Right renal cortex interstitium (tissue), 3 donors: ENCODE data around the gene AGBL1. TPM values are rescaled to one million over a fixed set of nuclear protein-coding genes. Genes with fewer than 3 reads are reported as not detected.
"Not testable (repeated sequence)": the region's sequence is repeated elsewhere in the genome, so short reads cannot be mapped to it uniquely, and the experiment has no call there.

Experiments
- DNase-seq, 3 donors: peaks; one replicate each; pipeline ENCODE4 v3.0.0-alpha.2; 2013; ENCODE audit warnings: low read depth in 3 of 3, low spot score in 2 of 3
- polyA plus RNA-seq, 3 donors: library from polyadenylated mRNA; unstranded; fragments of 120-200 nt; gene quantifications; one replicate each; pipeline ENCODE4 v1.2.1, GENCODE V29; 2013; ENCODE audit not compliant: insufficient read length in 3 of 3

Gene AGBL1
- polyA plus RNA-seq, 3 donors = 0.08 to 0.10 (median 0.08) TPM

GRCh38 chr15:86488046-86488445 is 408.4 kb downstream of the AGBL1 start:
- DNase-seq = no peak

GRCh38 chr15:86489981-86490380 is 410.3 kb downstream of the AGBL1 start:
- DNase-seq = no peak

GRCh38 chr15:86491118-86491517 is 411.4 kb downstream of the AGBL1 start:
- no peak for DNase-seq

- no peak for DNase-seq
Measured at GRCh38 chr15:86493884-86494283, 414.2 kb downstream of the AGBL1 start.

GRCh38 chr15:86494475-86494874 is 414.8 kb downstream of the AGBL1 start:
- DNase-seq = no peak

GRCh38 chr15:86502301-86502700 is 422.6 kb downstream of the AGBL1 start:
- DNase-seq = no peak

- DNase-seq = no peak
Measured at GRCh38 chr15:86505951-86506350, 426.3 kb downstream of the AGBL1 start.

GRCh38 chr15:86506401-86506800 is 426.7 kb downstream of the AGBL1 start:
- DNase-seq = no peak

GRCh38 chr15:86515625-86516024 is 436.0 kb downstream of the AGBL1 start:
- DNase-seq = no peak

- DNase-seq = no peak
Measured at GRCh38 chr15:86522721-86523120, 443.1 kb downstream of the AGBL1 start.

- no peak for DNase-seq
Measured at GRCh38 chr15:86526938-86527690, 447.4 kb downstream of the AGBL1 start.

GRCh38 chr15:86528094-86528493 is 448.4 kb downstream of the AGBL1 start:
- not testable (repeated sequence) for DNase-seq

- no peak for DNase-seq
Measured at GRCh38 chr15:86538141-86538540, 458.5 kb downstream of the AGBL1 start.

GRCh38 chr15:86540840-86541467 is 461.3 kb downstream of the AGBL1 start:
- DNase-seq = no peak

GRCh38 chr15:86541540-86541939 is 461.9 kb downstream of the AGBL1 start:
- DNase-seq = no peak

- DNase-seq = no peak
Measured at GRCh38 chr15:86550075-86550474, 470.4 kb downstream of the AGBL1 start.

- DNase-seq = no peak
Measured at GRCh38 chr15:86553108-86553507, 473.4 kb downstream of the AGBL1 start.

- DNase-seq = peak in 2 of 3 donors; percentile 35 to 58
Measured at GRCh38 chr15:86555098-86555497, 475.4 kb downstream of the AGBL1 start.

- no peak for DNase-seq
Measured at GRCh38 chr15:86555939-86556338, 476.3 kb downstream of the AGBL1 start.

GRCh38 chr15:86556396-86557017 is 476.8 kb downstream of the AGBL1 start:
- DNase-seq = no peak

- DNase-seq = no peak
Measured at GRCh38 chr15:86557018-86557550, 477.4 kb downstream of the AGBL1 start.

- no peak for DNase-seq
Measured at GRCh38 chr15:86558252-86558651, 478.6 kb downstream of the AGBL1 start.
